ENCODE measurements around the gene JAZF1.
"Not testable (repeated sequence)": the region's sequence is repeated elsewhere in the genome, so short reads cannot be mapped to it uniquely, and the experiment has no call there.

JAZF1 gene

GRCh38 chr7:27922389-27922788 is 258.2 kb downstream of the JAZF1 start:
- H3K4me1 ChIP-seq (ENCODE audit: control insufficient read depth in 5 of 5, insufficient read depth in 5 of 5, low read length in 5 of 5), result peaks cover 0 to 18% (median 11%) of the 10 kb centered on the region in 5 donors
- not testable (repeated sequence) for H3K36me3 ChIP-seq (ENCODE audit: control insufficient read depth in 5 of 5, insufficient read depth in 5 of 5, low read length in 5 of 5); H3K4me3 ChIP-seq (ENCODE audit: low read depth in 1 of 5, low read length in 5 of 5); H3K27me3 ChIP-seq (ENCODE audit: control insufficient read depth in 5 of 5, insufficient read depth in 4 of 5, low read length in 5 of 5); H3K27ac ChIP-seq (ENCODE audit: low read depth, low read length); H3K9me3 ChIP-seq (ENCODE audit: control insufficient read depth in 5 of 5, low read length in 5 of 5); H3K9ac ChIP-seq (ENCODE audit: low read length in 5 of 5)

- H3K27me3 ChIP-seq (ENCODE audit: control insufficient read depth in 5 of 5, insufficient read depth in 4 of 5, low read length in 5 of 5), result no peaks in the 10 kb centered on the region
- H3K36me3 ChIP-seq (ENCODE audit: control insufficient read depth in 5 of 5, insufficient read depth in 5 of 5, low read length in 5 of 5), result no peaks in the 10 kb centered on the region
- peaks cover 0 to 4% (median 0%) of the 10 kb centered on the region in 5 donors for H3K9me3 ChIP-seq (ENCODE audit: control insufficient read depth in 5 of 5, low read length in 5 of 5)
- peak overlapping the region in 4 of 5 donors; percentile 12 to 46 (median 43) for H3K4me3 ChIP-seq (ENCODE audit: low read depth in 1 of 5, low read length in 5 of 5)
- H3K4me1 ChIP-seq (ENCODE audit: control insufficient read depth in 5 of 5, insufficient read depth in 5 of 5, low read length in 5 of 5), result peaks cover 0 to 18% (median 11%) of the 10 kb centered on the region in 5 donors
- no peak overlapping the region for H3K27ac ChIP-seq (ENCODE audit: low read depth, low read length)
- H3K9ac ChIP-seq (ENCODE audit: low read length in 5 of 5), result peak overlapping the region in 3 of 5 donors; percentile 14 to 54 (median 20)
Observed at GRCh38 chr7:27921081-27921836, 259.3 kb downstream of the JAZF1 start.

GRCh38 chr7:27920281-27920946 is 260.2 kb downstream of the JAZF1 start:
- no peak overlapping the region for H3K27ac ChIP-seq (ENCODE audit: low read depth, low read length)
- H3K27me3 ChIP-seq (ENCODE audit: control insufficient read depth in 5 of 5, insufficient read depth in 4 of 5, low read length in 5 of 5), result no peaks in the 10 kb centered on the region
- H3K4me1 ChIP-seq (ENCODE audit: control insufficient read depth in 5 of 5, insufficient read depth in 5 of 5, low read length in 5 of 5), result peaks cover 0 to 18% (median 11%) of the 10 kb centered on the region in 5 donors
- H3K4me3 ChIP-seq (ENCODE audit: low read depth in 1 of 5, low read length in 5 of 5), result no peak overlapping the region
- H3K9me3 ChIP-seq (ENCODE audit: control insufficient read depth in 5 of 5, low read length in 5 of 5), result peaks cover 0 to 4% (median 0%) of the 10 kb centered on the region in 5 donors
- H3K36me3 ChIP-seq (ENCODE audit: control insufficient read depth in 5 of 5, insufficient read depth in 5 of 5, low read length in 5 of 5), result no peaks in the 10 kb centered on the region
- peak overlapping the region in 3 of 5 donors; percentile 14 to 54 (median 20) for H3K9ac ChIP-seq (ENCODE audit: low read length in 5 of 5)

GRCh38 chr7:27918503-27918902 is 262.1 kb downstream of the JAZF1 start:
- no peak overlapping the region for H3K27ac ChIP-seq (ENCODE audit: low read depth, low read length)
- H3K36me3 ChIP-seq (ENCODE audit: control insufficient read depth in 5 of 5, insufficient read depth in 5 of 5, low read length in 5 of 5), result no peaks in the 10 kb centered on the region
- no peaks in the 10 kb centered on the region for H3K27me3 ChIP-seq (ENCODE audit: control insufficient read depth in 5 of 5, insufficient read depth in 4 of 5, low read length in 5 of 5)
- H3K9me3 ChIP-seq (ENCODE audit: control insufficient read depth in 5 of 5, low read length in 5 of 5), result peaks cover 0 to 4% (median 0%) of the 10 kb centered on the region in 5 donors
- H3K4me1 ChIP-seq (ENCODE audit: control insufficient read depth in 5 of 5, insufficient read depth in 5 of 5, low read length in 5 of 5), result peaks cover 0 to 17% (median 8%) of the 10 kb centered on the region in 5 donors
- H3K9ac ChIP-seq (ENCODE audit: low read length in 5 of 5), result no peak overlapping the region
- no peak overlapping the region for H3K4me3 ChIP-seq (ENCODE audit: low read depth in 1 of 5, low read length in 5 of 5)

GRCh38 chr7:27917774-27918314 is 262.8 kb downstream of the JAZF1 start:
- Histone ChIP-seq H3K36me3 (ENCODE audit: control insufficient read depth in 5 of 5, insufficient read depth in 5 of 5, low read length in 5 of 5) (no peaks in the 10 kb centered on the region), H3K4me1 (ENCODE audit: control insufficient read depth in 5 of 5, insufficient read depth in 5 of 5, low read length in 5 of 5) (peaks cover 0 to 11% (median 5%) of the 10 kb centered on the region in 5 donors), H3K27me3 (ENCODE audit: control insufficient read depth in 5 of 5, insufficient read depth in 4 of 5, low read length in 5 of 5) (no peaks in the 10 kb centered on the region), H3K27ac (ENCODE audit: low read depth, low read length) (no peak overlapping the region), H3K9me3 (ENCODE audit: control insufficient read depth in 5 of 5, low read length in 5 of 5) (peaks cover 0 to 4% (median 0%) of the 10 kb centered on the region in 5 donors), H3K4me3 (ENCODE audit: low read depth in 1 of 5, low read length in 5 of 5) (no peak overlapping the region), H3K9ac (ENCODE audit: low read length in 5 of 5) (no peak overlapping the region)

- Histone ChIP-seq H3K9ac (ENCODE audit: low read length in 5 of 5) (no peak overlapping the region), H3K9me3 (ENCODE audit: control insufficient read depth in 5 of 5, low read length in 5 of 5) (peaks cover 0 to 4% (median 0%) of the 10 kb centered on the region in 5 donors), H3K36me3 (ENCODE audit: control insufficient read depth in 5 of 5, insufficient read depth in 5 of 5, low read length in 5 of 5) (no peaks in the 10 kb centered on the region), H3K27ac (ENCODE audit: low read depth, low read length) (no peak overlapping the region), H3K4me3 (ENCODE audit: low read depth in 1 of 5, low read length in 5 of 5) (no peak overlapping the region), H3K4me1 (ENCODE audit: control insufficient read depth in 5 of 5, insufficient read depth in 5 of 5, low read length in 5 of 5) (peaks cover 0 to 9% (median 5%) of the 10 kb centered on the region in 5 donors), H3K27me3 (ENCODE audit: control insufficient read depth in 5 of 5, insufficient read depth in 4 of 5, low read length in 5 of 5) (no peaks in the 10 kb centered on the region)
Observed at GRCh38 chr7:27917119-27917518, 263.5 kb downstream of the JAZF1 start.

GRCh38 chr7:27916372-27916771 is 264.2 kb downstream of the JAZF1 start:
- no peaks in the 10 kb centered on the region for H3K36me3 ChIP-seq (ENCODE audit: control insufficient read depth in 5 of 5, insufficient read depth in 5 of 5, low read length in 5 of 5)
- peaks cover 0 to 8% (median 5%) of the 10 kb centered on the region in 5 donors for H3K4me1 ChIP-seq (ENCODE audit: control insufficient read depth in 5 of 5, insufficient read depth in 5 of 5, low read length in 5 of 5)
- H3K9me3 ChIP-seq (ENCODE audit: control insufficient read depth in 5 of 5, low read length in 5 of 5), result peaks cover 0 to 4% (median 0%) of the 10 kb centered on the region in 5 donors
- H3K9ac ChIP-seq (ENCODE audit: low read length in 5 of 5), result no peak overlapping the region
- no peaks in the 10 kb centered on the region for H3K27me3 ChIP-seq (ENCODE audit: control insufficient read depth in 5 of 5, insufficient read depth in 4 of 5, low read length in 5 of 5)
- H3K27ac ChIP-seq (ENCODE audit: low read depth, low read length), result no peak overlapping the region
- no peak overlapping the region for H3K4me3 ChIP-seq (ENCODE audit: low read depth in 1 of 5, low read length in 5 of 5)

GRCh38 chr7:27914409-27914808 is 266.2 kb downstream of the JAZF1 start:
- H3K4me1 ChIP-seq (ENCODE audit: control insufficient read depth in 5 of 5, insufficient read depth in 5 of 5, low read length in 5 of 5), result no peaks in the 10 kb centered on the region
- no peaks in the 10 kb centered on the region for H3K36me3 ChIP-seq (ENCODE audit: control insufficient read depth in 5 of 5, insufficient read depth in 5 of 5, low read length in 5 of 5)
- H3K9me3 ChIP-seq (ENCODE audit: control insufficient read depth in 5 of 5, low read length in 5 of 5), result peaks cover 0 to 4% (median 0%) of the 10 kb centered on the region in 5 donors
- no peak overlapping the region for H3K4me3 ChIP-seq (ENCODE audit: low read depth in 1 of 5, low read length in 5 of 5)
- H3K27me3 ChIP-seq (ENCODE audit: control insufficient read depth in 5 of 5, insufficient read depth in 4 of 5, low read length in 5 of 5), result no peaks in the 10 kb centered on the region
- no peak overlapping the region for H3K9ac ChIP-seq (ENCODE audit: low read length in 5 of 5)
- no peak overlapping the region for H3K27ac ChIP-seq (ENCODE audit: low read depth, low read length)

GRCh38 chr7:27912751-27913150 is 267.8 kb downstream of the JAZF1 start:
- Histone ChIP-seq H3K9me3 (ENCODE audit: control insufficient read depth in 5 of 5, low read length in 5 of 5) (peaks cover 0 to 4% (median 0%) of the 10 kb centered on the region in 5 donors), H3K27ac (ENCODE audit: low read depth, low read length) (no peak overlapping the region), H3K36me3 (ENCODE audit: control insufficient read depth in 5 of 5, insufficient read depth in 5 of 5, low read length in 5 of 5) (no peaks in the 10 kb centered on the region)

GRCh38 chr7:27911920-27912319 is 268.7 kb downstream of the JAZF1 start:
- H3K27ac ChIP-seq (ENCODE audit: low read depth, low read length), result no peak overlapping the region
- H3K27me3 ChIP-seq (ENCODE audit: control insufficient read depth in 5 of 5, insufficient read depth in 4 of 5, low read length in 5 of 5), result no peaks in the 10 kb centered on the region
- no peak overlapping the region for H3K9ac ChIP-seq (ENCODE audit: low read length in 5 of 5)
- H3K36me3 ChIP-seq (ENCODE audit: control insufficient read depth in 5 of 5, insufficient read depth in 5 of 5, low read length in 5 of 5), result no peaks in the 10 kb centered on the region
- H3K4me3 ChIP-seq (ENCODE audit: low read depth in 1 of 5, low read length in 5 of 5), result no peak overlapping the region
- H3K4me1 ChIP-seq (ENCODE audit: control insufficient read depth in 5 of 5, insufficient read depth in 5 of 5, low read length in 5 of 5), result no peaks in the 10 kb centered on the region
- peaks cover 0 to 4% (median 0%) of the 10 kb centered on the region in 5 donors for H3K9me3 ChIP-seq (ENCODE audit: control insufficient read depth in 5 of 5, low read length in 5 of 5)

More at GRCh38 chr7:27912751-27913150, 267.8 kb downstream of the JAZF1 start:
- Histone ChIP-seq H3K27me3 (ENCODE audit: control insufficient read depth in 5 of 5, insufficient read depth in 4 of 5, low read length in 5 of 5) (no peaks in the 10 kb centered on the region), H3K4me3 (ENCODE audit: low read depth in 1 of 5, low read length in 5 of 5) (no peak overlapping the region), H3K9ac (ENCODE audit: low read length in 5 of 5) (no peak overlapping the region), H3K4me1 (ENCODE audit: control insufficient read depth in 5 of 5, insufficient read depth in 5 of 5, low read length in 5 of 5) (no peaks in the 10 kb centered on the region)
